HG02943 (cell line): Measurements from ENCODE around the gene ZFPM1.

Experiments
- ATAC-seq: cut with Tn5 transposase; IDR thresholded peaks from one replicate; pipeline ENCODE4 v1.9.1; 2021; ENCODE audit warnings: mild to moderate bottlenecking, low read depth, moderate library complexity; ENCODE audit not compliant: unreplicated experiment

Gene ZFPM1

GRCh38 chr16:88432753-88433152, 20.3 kb upstream of the ZFPM1 start:
- ATAC-seq = no peak

DNA sequence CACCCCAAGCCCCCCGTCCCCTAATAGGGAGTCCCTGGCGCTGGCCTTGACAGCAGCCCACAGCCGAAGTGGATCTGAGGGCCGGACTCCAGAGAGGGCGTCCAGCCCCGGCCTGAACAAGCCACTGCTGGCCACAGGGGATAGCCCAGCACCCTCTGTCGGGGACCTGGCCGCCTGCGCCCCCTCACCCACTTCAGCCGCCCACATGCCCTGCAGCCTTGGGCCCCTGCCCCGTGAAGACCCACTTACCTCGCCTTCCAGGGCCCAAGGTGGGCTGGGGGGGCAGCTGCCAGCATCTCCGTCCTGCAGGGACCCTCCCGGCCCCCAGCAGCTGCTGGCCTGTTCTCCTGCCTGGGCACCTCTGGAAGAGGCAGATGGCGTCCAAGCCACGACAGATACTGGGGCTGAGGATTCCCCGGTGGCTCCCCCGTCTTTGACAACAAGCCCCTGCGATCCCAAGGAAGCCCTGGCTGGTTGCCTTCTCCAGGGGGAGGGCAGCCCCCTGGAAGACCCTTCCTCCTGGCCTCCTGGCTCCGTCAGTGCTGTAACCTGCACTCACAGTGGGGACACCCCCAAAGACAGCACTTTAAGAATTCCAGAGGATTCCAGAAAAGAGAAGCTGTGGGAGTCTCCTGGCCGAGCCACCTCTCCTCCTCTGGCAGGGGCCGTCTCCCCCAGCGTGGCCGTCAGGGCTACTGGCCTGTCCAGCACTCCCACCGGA, 19.3 kb upstream of the ZFPM1 start:
- no peak for ATAC-seq

DNA sequence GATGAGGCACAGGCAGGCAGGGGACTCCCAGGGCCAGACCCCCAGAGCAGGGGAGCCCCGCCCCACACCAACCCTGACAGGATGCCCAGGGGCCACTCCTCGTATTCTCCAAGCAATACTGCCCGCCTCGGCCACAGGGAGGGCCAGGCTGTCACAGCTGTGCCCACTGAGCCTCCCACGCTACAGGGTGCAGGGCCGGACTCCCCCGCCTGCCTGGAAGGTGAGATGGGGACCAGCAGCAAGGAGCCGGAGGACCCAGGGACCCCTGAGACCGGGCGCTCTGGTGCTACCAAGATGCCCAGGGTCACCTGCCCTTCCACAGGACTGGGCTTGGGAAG, 18.8 kb upstream of the ZFPM1 start:
- ATAC-seq = no peak

DNA sequence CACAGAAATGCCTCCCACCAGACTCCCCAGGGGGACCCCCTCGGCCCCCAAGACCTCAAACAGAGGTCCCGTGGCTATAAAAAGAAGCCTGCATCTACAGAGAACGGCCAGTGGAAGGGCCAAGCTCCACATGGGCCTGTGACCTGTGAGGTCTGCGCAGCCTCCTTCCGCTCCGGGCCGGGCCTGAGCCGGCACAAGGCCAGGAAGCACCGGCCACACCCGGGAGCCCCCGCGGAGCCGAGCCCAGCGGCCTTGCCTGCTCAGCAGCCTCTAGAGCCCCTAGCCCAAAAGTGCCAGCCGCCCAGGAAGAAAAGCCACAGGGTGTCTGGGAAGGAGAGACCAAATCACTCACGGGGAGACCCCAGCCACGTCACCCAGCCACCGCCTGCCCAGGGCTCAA, 18.3 kb upstream of the ZFPM1 start:
- ATAC-seq = no peak

GRCh38 chr16:88435437-88436355, 17.4 kb upstream of the ZFPM1 start:
- no peak for ATAC-seq

GRCh38 chr16:88436796-88437195, 16.3 kb upstream of the ZFPM1 start:
- no peak for ATAC-seq

DNA sequence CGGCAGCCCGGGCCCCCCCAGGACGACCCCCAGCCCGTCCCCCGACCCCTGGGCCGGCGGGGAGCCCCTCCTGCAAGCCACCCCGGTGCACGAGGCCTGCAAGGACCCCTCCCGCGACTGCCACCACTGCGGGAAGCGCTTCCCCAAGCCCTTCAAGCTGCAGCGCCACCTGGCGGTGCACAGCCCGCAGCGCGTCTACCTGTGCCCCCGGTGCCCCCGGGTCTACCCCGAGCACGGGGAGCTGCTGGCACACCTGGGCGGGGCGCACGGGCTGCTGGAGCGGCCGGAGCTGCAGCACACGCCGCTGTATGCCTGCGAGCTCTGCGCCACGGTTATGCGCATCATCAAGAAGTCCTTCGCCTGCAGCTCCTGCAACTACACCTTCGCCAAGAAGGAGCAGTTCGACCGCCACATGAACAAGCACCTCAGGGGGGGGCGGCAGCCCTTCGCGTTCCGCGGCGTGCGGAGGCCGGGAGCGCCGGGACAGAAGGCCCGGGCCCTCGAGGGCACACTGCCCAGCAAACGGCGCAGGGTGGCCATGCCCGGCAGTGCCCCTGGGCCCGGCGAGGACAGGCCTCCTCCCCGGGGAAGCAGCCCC, 15.6 kb upstream of the ZFPM1 start:
- no peak for ATAC-seq

DNA sequence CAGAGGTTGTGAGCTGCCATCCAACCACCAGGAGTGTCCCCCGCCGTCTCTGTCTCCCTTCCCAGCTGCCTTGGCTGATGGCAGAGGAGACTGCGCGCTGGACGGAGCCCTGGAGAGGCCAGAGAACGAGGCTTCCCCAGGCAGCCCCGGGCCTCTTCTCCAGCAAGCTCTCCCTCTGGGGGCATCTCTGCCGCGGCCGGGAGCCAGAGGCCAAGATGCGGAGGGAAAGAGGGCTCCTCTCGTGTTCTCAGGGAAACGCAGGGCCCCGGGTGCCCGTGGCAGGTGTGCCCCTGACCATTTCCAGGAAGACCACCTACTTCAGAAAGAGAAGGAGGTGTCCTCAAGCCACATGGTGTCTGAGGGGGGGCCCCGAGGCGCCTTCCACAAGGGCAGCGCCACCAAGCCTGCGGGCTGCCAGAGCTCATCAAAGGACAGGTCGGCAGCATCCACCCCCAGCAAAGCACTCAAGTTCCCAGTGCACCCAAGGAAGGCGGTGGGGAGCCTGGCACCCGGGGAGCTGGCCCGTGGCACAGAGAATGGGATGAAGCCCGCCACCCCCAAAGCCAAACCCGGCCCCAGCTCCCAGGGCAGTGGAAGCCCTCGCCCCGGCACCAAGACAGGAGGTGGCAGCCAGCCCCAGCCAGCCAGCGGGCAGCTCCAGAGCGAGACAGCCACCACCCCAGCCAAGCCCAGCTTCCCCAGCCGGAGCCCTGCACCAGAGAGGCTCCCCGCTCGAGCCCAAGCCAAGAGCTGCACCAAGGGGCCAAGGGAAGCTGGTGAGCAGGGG, 14.8 kb upstream of the ZFPM1 start:
- ATAC-seq = no peak

GRCh38 chr16:88439016-88439415, 14.1 kb upstream of the ZFPM1 start:
- ATAC-seq = no peak

GRCh38 chr16:88439706-88440105, 13.4 kb upstream of the ZFPM1 start:
- no peak for ATAC-seq

DNA sequence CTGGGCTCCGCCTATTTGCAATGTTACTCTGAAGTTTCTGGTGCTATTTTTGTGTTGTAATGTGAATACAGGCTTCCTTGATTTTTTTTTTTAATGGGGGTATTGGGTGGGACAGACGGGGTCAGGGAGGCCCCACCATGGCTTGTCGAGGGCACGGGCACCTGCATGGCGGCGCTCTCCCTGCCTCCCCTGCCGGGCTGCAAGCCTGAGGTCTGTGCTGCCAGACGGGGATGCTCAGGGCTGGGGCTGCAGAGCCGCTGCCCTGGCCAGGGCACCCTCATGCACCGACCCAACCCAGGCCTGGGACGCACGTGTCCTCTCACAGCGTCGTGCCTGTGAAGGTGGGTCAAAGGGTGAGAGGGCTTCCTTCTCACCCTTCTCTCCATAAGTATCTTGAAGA, 13.0 kb upstream of the ZFPM1 start:
- no peak for ATAC-seq

- no peak for ATAC-seq
Observed at GRCh38 chr16:88440686-88441405, 12.2 kb upstream of the ZFPM1 start.

DNA sequence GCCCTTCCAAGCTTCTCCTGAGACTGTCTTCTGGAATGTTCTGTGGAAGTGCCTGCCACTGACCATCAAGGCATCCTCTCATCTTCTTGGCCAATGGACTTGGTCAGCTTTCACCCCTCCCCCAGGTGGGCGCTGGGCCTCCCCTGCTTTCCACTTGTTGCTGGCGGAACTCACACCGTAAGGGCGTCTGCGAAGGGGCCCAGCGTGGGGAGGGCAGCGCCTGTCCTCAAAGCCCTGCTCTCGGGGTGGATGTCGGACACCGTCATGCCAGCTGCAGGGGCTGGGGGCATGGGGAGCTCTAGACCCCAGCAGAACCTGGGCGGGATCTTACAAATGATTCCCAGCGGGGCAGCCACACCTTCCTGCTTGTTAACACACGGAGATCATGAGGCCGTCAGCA, 11.6 kb upstream of the ZFPM1 start:
- no peak for ATAC-seq

DNA sequence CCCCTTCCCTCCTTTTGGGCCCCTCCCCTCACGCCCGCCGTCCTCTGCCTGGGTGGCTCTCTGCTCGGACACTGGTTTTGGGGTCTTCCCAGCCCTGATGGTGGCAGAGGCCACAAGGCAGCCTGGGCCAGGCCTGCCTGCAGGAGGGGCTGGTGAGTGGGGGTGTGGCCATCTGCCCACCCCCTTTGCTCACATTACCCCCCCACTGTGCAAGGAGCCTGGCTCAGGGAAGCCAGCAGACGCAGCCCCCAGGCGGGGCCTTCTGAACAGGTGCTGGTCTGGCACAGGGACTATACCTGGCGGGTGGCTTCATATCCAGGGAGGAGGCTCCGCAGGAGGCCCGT, 10.7 kb upstream of the ZFPM1 start:
- ATAC-seq = no peak

- ATAC-seq = no peak
Observed at GRCh38 chr16:88442727-88443576, 10.1 kb upstream of the ZFPM1 start.

DNA sequence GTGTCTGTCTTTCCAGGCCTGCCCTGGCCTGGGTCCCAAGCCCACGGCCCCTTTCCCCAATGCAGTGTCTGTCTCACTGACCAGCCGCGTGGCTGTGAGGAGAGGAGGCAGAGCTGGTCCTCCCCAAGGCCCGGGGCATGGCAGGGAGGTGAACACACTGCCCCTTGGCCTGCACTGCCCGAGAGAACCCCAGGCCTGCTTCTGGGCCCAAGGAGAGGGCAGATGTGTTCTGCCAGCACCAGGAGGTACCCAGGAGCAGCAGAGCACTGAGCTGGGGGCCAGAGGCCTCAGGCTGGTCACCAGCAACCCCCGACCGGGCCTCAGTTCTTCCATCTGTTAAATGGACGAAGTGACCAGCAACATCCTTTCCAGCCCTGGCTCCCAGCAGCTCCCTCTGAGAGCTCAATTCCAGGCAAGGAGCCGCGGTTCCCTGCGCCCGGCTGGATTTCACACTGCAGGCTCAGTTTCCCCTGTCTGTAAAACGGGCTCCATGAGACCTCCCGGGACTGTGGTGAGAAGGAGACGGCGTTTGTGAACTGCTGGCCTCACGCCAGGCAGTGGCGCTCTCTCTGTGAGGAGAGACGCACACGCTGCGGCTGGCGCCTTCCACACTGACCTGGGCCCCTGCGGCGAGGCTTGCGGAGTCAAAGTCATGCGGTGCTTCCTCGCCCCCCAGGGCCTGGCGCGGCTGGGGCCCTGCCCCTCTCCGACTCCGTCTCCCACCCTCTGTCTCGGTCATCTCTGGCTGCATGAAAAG, 8.1 kb upstream of the ZFPM1 start:
- ATAC-seq = no peak

DNA sequence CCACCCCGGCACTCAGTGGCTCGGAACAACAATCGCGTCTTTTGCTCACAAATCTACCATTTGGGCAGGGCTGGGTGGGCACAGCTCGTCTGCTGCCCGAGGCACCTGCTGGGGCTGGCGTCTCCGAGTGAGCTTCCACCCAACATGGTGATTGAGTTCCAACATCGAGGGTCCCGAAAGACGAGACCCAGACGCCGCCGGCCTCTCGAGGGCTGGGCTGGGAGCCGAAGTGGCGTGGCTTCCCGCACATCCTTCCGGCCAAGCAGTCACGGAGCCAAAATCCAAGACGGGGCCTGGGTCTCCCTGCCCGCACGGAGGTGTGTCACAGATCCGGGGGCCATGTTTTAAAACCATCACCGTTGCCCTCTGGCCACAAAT, 7.5 kb upstream of the ZFPM1 start:
- ATAC-seq = no peak

DNA sequence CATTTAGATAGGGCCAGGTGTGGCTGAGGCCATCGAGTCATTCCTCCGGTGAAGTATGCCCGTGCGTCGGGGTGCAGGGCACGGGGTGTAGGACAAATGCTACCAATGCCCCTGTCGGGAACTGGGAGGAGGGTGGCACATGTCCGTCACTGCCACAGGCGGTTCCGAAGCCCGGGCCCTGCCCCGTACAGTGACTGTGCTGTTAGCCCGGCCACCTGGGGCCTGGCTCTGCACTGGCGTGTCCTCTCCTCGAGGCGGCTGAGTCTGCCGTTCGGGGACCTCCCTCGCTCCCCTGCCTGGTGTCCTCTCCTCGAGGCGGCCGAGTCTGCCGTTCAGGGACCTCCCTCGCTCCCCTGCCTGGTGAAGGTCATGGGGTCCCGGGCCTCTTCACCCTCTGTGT, 7.0 kb upstream of the ZFPM1 start:
- no peak for ATAC-seq

DNA sequence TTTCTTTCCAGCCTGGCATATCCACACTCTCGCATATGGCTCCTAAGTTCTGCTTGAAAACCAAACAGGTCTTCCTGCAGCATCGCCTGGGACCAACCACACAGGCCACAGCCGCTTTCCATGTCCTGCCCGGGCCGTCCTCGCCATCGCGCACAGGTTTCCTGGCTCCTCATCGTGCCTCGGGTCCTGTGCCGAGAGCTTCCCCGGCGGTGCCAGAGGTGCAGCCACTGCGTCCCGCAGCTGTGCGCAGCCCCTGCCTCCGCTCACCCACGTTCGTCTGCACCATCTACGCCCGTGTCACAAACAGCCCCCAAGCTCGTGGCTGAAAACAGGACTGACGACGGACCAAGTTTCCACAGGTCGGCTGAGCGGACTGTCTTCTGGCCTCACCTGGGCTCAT, 6.3 kb upstream of the ZFPM1 start:
- ATAC-seq = no peak
